ENCODE measurements around the gene SNX15.

The SNX15 gene

GRCh38 chr11:65047581-65048422, 20.6 kb downstream of the SNX15 start:
- Histone ChIP-seq H3K4me3 (peak overlapping the region; percentile 24 to 49 (median 39)), H3K27ac (peak overlapping the region in 16 of 21 experiments; percentile 3 to 73 (median 46))

- Histone ChIP-seq H3K27ac (no peak overlapping the region), H3K4me3 (no peak overlapping the region)
Measured at GRCh38 chr11:65051398-65051858, 24.2 kb downstream of the SNX15 start.

GRCh38 chr11:65053827-65054508, 26.7 kb downstream of the SNX15 start:
- Histone ChIP-seq H3K27ac (no peak overlapping the region), H3K4me3 (no peak overlapping the region)

GRCh38 chr11:65055538-65055937, 28.3 kb downstream of the SNX15 start:
- Histone ChIP-seq H3K27ac (no peak overlapping the region), H3K4me3 (no peak overlapping the region)

- Histone ChIP-seq H3K4me3 (no peak overlapping the region), H3K27ac (no peak overlapping the region)
Measured at GRCh38 chr11:65056999-65057398, 29.8 kb downstream of the SNX15 start.

- Histone ChIP-seq H3K27ac (no peak overlapping the region), H3K4me3 (no peak overlapping the region)
Measured at GRCh38 chr11:65057526-65057925, 30.3 kb downstream of the SNX15 start.

- H3K4me3 ChIP-seq: no peak overlapping the region
- no peak overlapping the region for H3K27ac ChIP-seq
Measured at GRCh38 chr11:65058012-65058411, 30.8 kb downstream of the SNX15 start.

- Histone ChIP-seq H3K4me3 (no peak within 1 kb of the TSS), H3K27ac (no peak within 1 kb of the TSS)
Measured at GRCh38 chr11:65058419-65059054, 31.3 kb downstream of the SNX15 start, which contains the start of gene NAALADL1. TSS of gene NAALADL1 (minus strand) at chr11:65058553. CDS start at chr11:65058521, 32 bp downstream.

GRCh38 chr11:65059523-65059922, 32.3 kb downstream of the SNX15 start:
- no peak overlapping the region for H3K4me3 ChIP-seq

GRCh38 chr11:65059959-65060824, 33.0 kb downstream of the SNX15 start:
- H3K4me3 ChIP-seq: no peak overlapping the region
- H3K27ac ChIP-seq: no peak overlapping the region

More at GRCh38 chr11:65059523-65059922, 32.3 kb downstream of the SNX15 start:
- no peak overlapping the region for H3K27ac ChIP-seq

- Histone ChIP-seq H3K4me3 (no peak overlapping the region), H3K27ac (no peak overlapping the region)
Measured at GRCh38 chr11:65060913-65061408, 33.7 kb downstream of the SNX15 start.

GRCh38 chr11:65063532-65063931, 36.3 kb downstream of the SNX15 start:
- Histone ChIP-seq H3K4me3 (no peak overlapping the region), H3K27ac (no peak overlapping the region)

GRCh38 chr11:65064847-65065240, 37.6 kb downstream of the SNX15 start:
- Histone ChIP-seq H3K27ac (no peak overlapping the region), H3K4me3 (no peak overlapping the region)

GRCh38 chr11:65065851-65066250, 38.6 kb downstream of the SNX15 start:
- Histone ChIP-seq H3K27ac (no peak overlapping the region), H3K4me3 (no peak overlapping the region)

GRCh38 chr11:65066315-65066714, 39.1 kb downstream of the SNX15 start:
- Histone ChIP-seq H3K4me3 (no peak overlapping the region), H3K27ac (no peak overlapping the region)

- no peak overlapping the region for H3K27ac ChIP-seq
- no peak overlapping the region for H3K4me3 ChIP-seq
Measured at GRCh38 chr11:65066805-65067291, 39.6 kb downstream of the SNX15 start.

- Histone ChIP-seq H3K4me3 (no peak overlapping the region), H3K27ac (no peak overlapping the region)
Measured at GRCh38 chr11:65067446-65067845, 40.2 kb downstream of the SNX15 start.

GRCh38 chr11:65069217-65069616, 42.0 kb downstream of the SNX15 start:
- Histone ChIP-seq H3K27ac (no peak overlapping the region), H3K4me3 (no peak overlapping the region)
